Vagina (tissue), 2 donors: ENCODE data around the gene KLHL22. TPM values are rescaled to one million over a fixed set of nuclear protein-coding genes. Genes with fewer than 3 reads are reported as not detected.
"Not testable (repeated sequence)": the region's sequence is repeated elsewhere in the genome, so short reads cannot be mapped to it uniquely, and the experiment has no call there.

Experiments used
- DNase-seq, 2 donors: peaks; one replicate each; pipeline ENCODE4 v3.0.0-alpha.2; 2017; ENCODE audit errors: extremely low spot score in 2 of 2
- H3K27ac ChIP-seq: fragments of 200-600 bp; sonication (generic); one replicate; pipeline ENCODE4 v1.5.1; 2019
- H3K27me3 ChIP-seq: fragments of 200-600 bp; sonication (generic); one replicate; pipeline ENCODE4 v1.5.1; 2019
- H3K36me3 ChIP-seq, 2 donors: fragments of 200-600 bp; sonication (generic); one replicate each; pipeline ENCODE4 v1.5.1; 2017 to 2019
- H3K4me1 ChIP-seq: fragments of 200-600 bp; sonication (generic); one replicate; pipeline ENCODE4 v1.5.1; 2019
- H3K4me3 ChIP-seq, 2 donors: fragments of 200-600 bp; sonication (generic); 1 replicate in 1 of 2; 2 replicates in 1 of 2; pipeline ENCODE4 v1.5.1; 2016 to 2019
- H3K9me3 ChIP-seq: fragments of 200-600 bp; sonication (generic); one replicate; pipeline ENCODE4 v1.5.1; 2019
- POLR2A ChIP-seq, 2 donors: fragments of 450-650 bp; IDR thresholded peaks; one replicate each; pipeline ENCODE4 v1.6.1; 2017; ENCODE audit warnings: antibody characterized with exemption in 2 of 2, mild to moderate bottlenecking in 2 of 2, moderate library complexity in 2 of 2
- POLR2AphosphoS5 ChIP-seq, 2 donors: sonication (generic); formaldehyde crosslinking; IDR thresholded peaks; one replicate each; pipeline ENCODE4 v1.9.0; 2017; ENCODE audit warnings: antibody characterized with exemption in 2 of 2, mild to moderate bottlenecking in 2 of 2, low read depth in 1 of 2; ENCODE audit not compliant: insufficient read depth in 1 of 2
- intact Hi-C: fragments of 100-400 bp; cut with DNase I; formaldehyde crosslinking; loops from one replicate; pipeline ENCODE4 v1.15.1; 2023
- total RNA-seq: library from RNA; depleted of rRNA; stranded (reverse); fragments of >200 nt; gene quantifications from one replicate; pipeline ENCODE4 v1.2.3, GENCODE V29; 2016
- TF ChIP-seq, protein P1 (sequence below), 3 experiments: fragments of 450-650 bp in 2 of 3; fragments of 200-600 bp in 1 of 3; sonication (generic) in 1 of 3; IDR thresholded peaks; one replicate each; pipeline ENCODE4 v1.5.1; 2017 to 2019; ENCODE audit warnings: antibody characterized with exemption in 3 of 3, mild to moderate bottlenecking in 2 of 3, moderate library complexity in 2 of 3

The KLHL22 gene
- 20.1 TPM for total RNA-seq

- H3K27ac ChIP-seq = peak within 1 kb of the TSS; percentile 92
- TF ChIP-seq POLR2AphosphoS5 (IDR thresholded peaks at IDR 0.05; ENCODE audit: insufficient read depth in 1 of 2, low read depth in 1 of 2) (no peak), POLR2A (IDR thresholded peaks at IDR 0.05) (no peak)
- TF ChIP-seq, protein P1, sequence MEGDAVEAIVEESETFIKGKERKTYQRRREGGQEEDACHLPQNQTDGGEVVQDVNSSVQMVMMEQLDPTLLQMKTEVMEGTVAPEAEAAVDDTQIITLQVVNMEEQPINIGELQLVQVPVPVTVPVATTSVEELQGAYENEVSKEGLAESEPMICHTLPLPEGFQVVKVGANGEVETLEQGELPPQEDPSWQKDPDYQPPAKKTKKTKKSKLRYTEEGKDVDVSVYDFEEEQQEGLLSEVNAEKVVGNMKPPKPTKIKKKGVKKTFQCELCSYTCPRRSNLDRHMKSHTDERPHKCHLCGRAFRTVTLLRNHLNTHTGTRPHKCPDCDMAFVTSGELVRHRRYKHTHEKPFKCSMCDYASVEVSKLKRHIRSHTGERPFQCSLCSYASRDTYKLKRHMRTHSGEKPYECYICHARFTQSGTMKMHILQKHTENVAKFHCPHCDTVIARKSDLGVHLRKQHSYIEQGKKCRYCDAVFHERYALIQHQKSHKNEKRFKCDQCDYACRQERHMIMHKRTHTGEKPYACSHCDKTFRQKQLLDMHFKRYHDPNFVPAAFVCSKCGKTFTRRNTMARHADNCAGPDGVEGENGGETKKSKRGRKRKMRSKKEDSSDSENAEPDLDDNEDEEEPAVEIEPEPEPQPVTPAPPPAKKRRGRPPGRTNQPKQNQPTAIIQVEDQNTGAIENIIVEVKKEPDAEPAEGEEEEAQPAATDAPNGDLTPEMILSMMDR (IDR thresholded peaks at IDR 0.05) = no peak
- DNase-seq = no peak
- intact Hi-C loops = loop anchor here (10.0 kb wide), 1 partner anchor 70 kb away; no protein-coding TSS in a partner anchor
- H3K4me3 ChIP-seq = peak within 1 kb of the TSS; percentile 67 to 73
- H3K9me3 ChIP-seq = no peaks in the 10 kb centered on the region
- H3K27me3 ChIP-seq = no peaks in the 10 kb centered on the region
- H3K4me1 ChIP-seq = peaks cover 35% of the 10 kb centered on the region
- no peaks in the 10 kb centered on the region for H3K36me3 ChIP-seq
Observed at GRCh38 chr22:20494978-20495860, at the start of gene KLHL22. TSS of gene KLHL22 (minus strand) at chr22:20495795. CDS start at chr22:20489211, 6,584 bp downstream.

- H3K27ac ChIP-seq, DNase-seq, H3K27me3 ChIP-seq, intact Hi-C loops, H3K9me3 ChIP-seq, H3K36me3 ChIP-seq, H3K4me3 ChIP-seq: not testable (repeated sequence)
- peaks cover 28% of the 10 kb centered on the region for H3K4me1 ChIP-seq
Observed at GRCh38 chr22:20545318-20545634, 49.7 kb upstream of the KLHL22 start.

DNA sequence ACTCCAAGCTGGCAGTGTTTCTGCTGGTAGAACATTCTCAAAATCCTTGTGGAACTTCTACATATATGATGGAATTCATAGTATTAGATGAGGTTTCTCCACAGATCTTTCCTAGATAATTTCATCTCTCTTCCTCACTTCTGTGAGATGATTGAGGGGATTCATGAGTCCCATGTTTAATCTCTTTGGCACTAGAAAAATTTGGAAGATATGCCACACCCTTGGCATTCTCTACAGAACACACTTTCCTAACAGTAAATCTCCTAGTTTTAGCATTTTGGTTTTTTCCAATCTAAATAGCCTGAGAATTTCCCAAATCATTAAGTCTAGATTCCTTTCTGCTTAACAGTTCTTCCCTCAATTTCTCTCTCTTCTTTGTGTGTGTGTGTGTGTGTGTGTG is 47.1 kb upstream of the KLHL22 start:
- DNase-seq = no peak
- Histone ChIP-seq H3K4me1 (peaks cover 8% of the 10 kb centered on the region), H3K9me3 (no peaks in the 10 kb centered on the region), H3K36me3 (peaks cover 0 to 11% of the 10 kb centered on the region in 2 donors), H3K27me3 (no peaks in the 10 kb centered on the region), H3K4me3 (no peak overlapping the region), H3K27ac (no peak overlapping the region)
- TF ChIP-seq POLR2A (IDR thresholded peaks at IDR 0.05) (no peak), POLR2AphosphoS5 (IDR thresholded peaks at IDR 0.05; ENCODE audit: insufficient read depth in 1 of 2, low read depth in 1 of 2) (no peak)
- TF ChIP-seq, protein P1 (IDR thresholded peaks at IDR 0.05) = no peak
- intact Hi-C loops = no loop called here

- H3K4me3 ChIP-seq = no peak overlapping the region
- intact Hi-C loops = no loop called here
- no peaks in the 10 kb centered on the region for H3K9me3 ChIP-seq
- H3K27me3 ChIP-seq = no peaks in the 10 kb centered on the region
- TF ChIP-seq POLR2A (IDR thresholded peaks at IDR 0.05) (no peak), POLR2AphosphoS5 (IDR thresholded peaks at IDR 0.05; ENCODE audit: insufficient read depth in 1 of 2, low read depth in 1 of 2) (no peak)
- TF ChIP-seq, protein P1 (IDR thresholded peaks at IDR 0.05) = no peak
- H3K27ac ChIP-seq = no peak overlapping the region
- DNase-seq = no peak
- peaks cover 0 to 12% of the 10 kb centered on the region in 2 donors for H3K36me3 ChIP-seq
- H3K4me1 ChIP-seq = peaks cover 8% of the 10 kb centered on the region
Observed at GRCh38 chr22:20542055-20542454, 46.5 kb upstream of the KLHL22 start.

DNA sequence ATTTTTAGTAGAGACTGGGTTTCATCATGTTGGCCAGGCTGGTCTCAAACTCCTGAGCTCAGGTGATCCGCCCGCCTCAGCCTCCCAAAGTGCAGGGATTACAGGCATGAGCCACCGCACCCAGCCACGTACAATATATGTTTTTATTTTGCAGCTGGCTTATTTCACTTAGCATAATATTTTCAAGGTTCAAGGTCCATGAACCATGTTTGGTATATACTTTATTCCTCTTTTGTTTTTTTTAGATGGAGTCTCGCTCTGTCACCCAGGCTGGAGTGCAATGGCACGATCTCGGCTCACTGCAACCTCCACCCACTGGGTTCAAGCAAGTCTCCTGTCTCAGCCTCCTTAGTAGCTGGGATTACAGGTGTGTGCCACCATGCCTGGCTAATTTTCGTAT is 43.3 kb upstream of the KLHL22 start:
- H3K4me3 ChIP-seq = not testable (repeated sequence)
- Histone ChIP-seq H3K36me3 (peaks cover 0 to 18% of the 10 kb centered on the region in 2 donors), H3K4me1 (peaks cover 14% of the 10 kb centered on the region)

DNA sequence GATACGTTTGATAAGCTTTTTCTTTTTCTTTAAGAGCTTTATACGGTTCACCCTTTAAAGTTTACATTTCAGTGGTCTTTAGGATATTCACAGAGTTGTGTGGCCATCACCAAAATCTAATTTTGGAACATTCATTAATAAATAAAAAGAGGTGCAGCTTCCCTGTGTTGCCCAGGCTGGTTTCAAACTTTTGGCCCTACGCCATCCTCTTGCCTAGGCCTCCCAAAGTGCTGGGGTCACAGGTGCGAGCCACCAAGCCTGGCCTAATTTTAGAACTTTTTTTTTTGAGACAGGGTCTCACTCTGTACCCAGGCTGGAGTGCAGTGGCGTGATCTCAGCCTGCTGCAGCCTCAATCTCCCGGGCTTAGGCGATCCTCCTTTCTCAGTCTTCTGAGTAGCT is 42.4 kb upstream of the KLHL22 start:
- Histone ChIP-seq H3K4me3 (no peak overlapping the region), H3K27ac (no peak overlapping the region), H3K4me1 (peaks cover 23% of the 10 kb centered on the region), H3K27me3 (no peaks in the 10 kb centered on the region), H3K9me3 (no peaks in the 10 kb centered on the region), H3K36me3 (peaks cover 0 to 18% of the 10 kb centered on the region in 2 donors)
- intact Hi-C loops = no loop called here
- DNase-seq = no peak
- TF ChIP-seq, protein P1 (IDR thresholded peaks at IDR 0.05) = no peak
- no peak for TF ChIP-seq POLR2AphosphoS5 (IDR thresholded peaks at IDR 0.05; ENCODE audit: insufficient read depth in 1 of 2, low read depth in 1 of 2)
- no peak for TF ChIP-seq POLR2A (IDR thresholded peaks at IDR 0.05)

More for the DNA sequence above, 43.3 kb upstream of the KLHL22 start:
- intact Hi-C loops, H3K27me3 ChIP-seq, H3K9me3 ChIP-seq, H3K27ac ChIP-seq, DNase-seq: not testable (repeated sequence)
